Stimulated activated CD8-positive, alpha-beta memory T cell treated with anti-CD3 and anti-CD28 coated beads, Interleukin-15, amount 100 ng/mL, for 1 hour (primary cell): ENCODE data around the gene NID1.
"Not testable (repeated sequence)": the region's sequence is repeated elsewhere in the genome, so short reads cannot be mapped to it uniquely, and the experiment has no call there.

ENCODE experiments used
- DNase-seq: peaks from one replicate; pipeline ENCODE4 v3.0.0-alpha.2; 2020; ENCODE audit warnings: low read depth

Gene NID1

GRCh38 chr1:236023926-236024565 is 40.8 kb downstream of the NID1 start:
- no peak for DNase-seq

DNA sequence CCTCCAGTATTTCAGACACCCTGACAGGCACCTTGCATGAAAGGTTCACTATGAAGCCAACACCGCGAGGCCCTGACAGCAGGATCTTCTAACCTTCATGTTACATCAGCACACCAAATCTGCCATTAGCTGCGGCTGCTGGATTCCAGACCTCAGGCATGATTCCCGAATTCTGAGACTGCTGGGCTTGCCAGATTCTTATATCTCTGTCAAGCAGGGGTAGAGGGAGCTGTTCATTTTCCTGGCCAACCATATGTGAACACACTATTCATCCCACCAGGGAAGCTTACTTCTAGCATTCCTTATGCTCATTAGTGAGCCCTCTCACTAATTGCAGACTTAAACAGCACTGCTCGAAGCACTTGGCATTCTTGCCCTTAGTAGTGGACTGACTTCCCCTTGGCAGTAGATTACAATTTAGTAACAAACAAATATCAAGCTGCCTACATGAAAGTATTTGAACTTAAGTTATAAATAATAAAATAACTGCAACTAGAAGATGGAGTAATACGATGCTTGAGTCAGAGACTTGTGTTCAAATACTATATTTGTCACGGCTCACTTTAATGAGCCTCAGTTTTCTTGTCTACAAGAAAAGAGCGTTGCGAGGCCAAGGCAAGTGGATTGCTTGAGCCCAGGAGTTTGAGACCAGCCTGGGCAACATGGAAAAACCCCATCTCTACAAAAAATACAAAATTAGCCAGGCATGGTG is 43.3 kb downstream of the NID1 start:
- DNase-seq, result no peak

GRCh38 chr1:236020359-236021219 is 44.3 kb downstream of the NID1 start:
- no peak for DNase-seq

GRCh38 chr1:236018885-236019453 is 45.9 kb downstream of the NID1 start:
- no peak for DNase-seq

- no peak for DNase-seq
Observed at GRCh38 chr1:236016782-236017400, 48.0 kb downstream of the NID1 start.

- no peak for DNase-seq
Observed at GRCh38 chr1:236016083-236016482, 48.8 kb downstream of the NID1 start.

DNA sequence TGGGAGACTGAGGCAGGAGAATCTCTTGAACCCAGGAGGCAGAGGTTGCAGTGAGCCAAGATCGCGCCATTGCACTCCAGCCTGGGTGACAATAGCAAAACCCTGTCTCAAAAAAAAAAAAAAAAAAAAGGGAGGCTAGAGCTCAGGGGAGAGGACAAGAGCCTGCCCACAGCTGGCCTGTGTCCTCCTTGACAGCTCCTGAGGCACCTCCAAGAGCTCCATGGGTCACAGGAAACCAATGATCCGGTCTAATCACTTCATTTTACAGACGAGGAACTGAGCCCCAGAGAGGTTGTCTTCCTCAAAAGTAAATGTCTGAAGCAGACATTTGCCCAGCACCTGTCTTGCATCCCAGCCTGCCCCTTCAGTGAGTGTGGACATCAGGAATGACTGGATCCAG is 49.4 kb downstream of the NID1 start:
- no peak for DNase-seq

DNA sequence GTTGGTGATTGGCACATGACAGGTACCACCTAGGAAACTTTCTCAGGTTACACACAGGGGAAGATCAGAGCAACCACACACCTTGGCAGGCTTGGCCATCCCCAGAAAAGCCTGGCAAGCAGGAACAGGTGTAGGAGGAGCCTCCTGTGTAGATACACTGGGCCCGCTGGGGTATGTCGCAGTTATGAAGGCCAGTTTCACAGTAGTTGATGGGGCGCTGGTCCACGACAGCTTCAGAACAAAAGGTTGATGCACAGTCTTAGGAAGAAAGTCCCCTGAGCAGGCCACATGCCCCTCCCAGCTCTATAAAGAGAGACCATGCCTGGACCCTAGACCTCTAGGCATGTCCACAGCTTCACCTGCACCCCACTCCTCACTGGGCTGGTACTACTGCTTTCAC is 51.6 kb downstream of the NID1 start:
- DNase-seq, result no peak

DNA sequence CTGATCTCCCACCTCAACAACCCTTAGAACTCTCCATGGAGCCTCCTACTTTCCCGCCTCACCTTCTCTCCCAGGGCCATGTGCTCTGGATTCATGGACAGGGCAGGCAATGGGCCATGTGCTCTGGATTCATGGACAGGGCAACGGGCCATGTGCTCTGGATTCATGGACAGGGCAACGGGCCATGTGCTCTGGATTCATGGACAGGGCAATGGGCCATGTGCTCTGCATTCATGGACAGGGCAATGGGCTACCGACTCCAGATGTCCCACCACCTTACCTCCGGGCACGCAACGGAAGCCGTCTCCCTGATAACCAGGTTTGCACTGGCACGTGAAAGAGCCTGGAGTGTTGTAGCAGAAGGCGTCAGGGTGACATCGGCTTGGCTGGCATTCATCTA is 53.2 kb downstream of the NID1 start:
- DNase-seq, result no peak

- no peak for DNase-seq
Observed at GRCh38 chr1:236010443-236010842, 54.4 kb downstream of the NID1 start.

DNA sequence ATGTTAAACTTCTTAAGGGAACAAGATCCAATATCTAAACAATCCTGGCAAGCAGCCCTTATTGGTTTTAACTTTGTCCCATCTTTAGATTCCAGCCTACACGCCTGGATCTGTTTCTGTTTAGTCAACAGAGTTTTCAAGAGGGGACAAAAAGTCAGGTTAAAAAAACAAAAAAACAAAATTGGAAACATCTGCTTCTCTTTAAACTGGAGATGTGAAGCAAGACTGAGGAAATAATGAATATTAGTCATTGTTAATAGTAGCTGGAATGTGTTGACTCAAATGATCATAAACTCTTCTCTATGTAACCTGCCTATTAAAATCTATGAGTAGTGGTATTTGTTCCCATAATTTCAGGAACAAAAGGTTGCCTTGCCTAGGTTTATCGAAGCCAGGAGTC is 55.0 kb downstream of the NID1 start:
- no peak for DNase-seq

DNA sequence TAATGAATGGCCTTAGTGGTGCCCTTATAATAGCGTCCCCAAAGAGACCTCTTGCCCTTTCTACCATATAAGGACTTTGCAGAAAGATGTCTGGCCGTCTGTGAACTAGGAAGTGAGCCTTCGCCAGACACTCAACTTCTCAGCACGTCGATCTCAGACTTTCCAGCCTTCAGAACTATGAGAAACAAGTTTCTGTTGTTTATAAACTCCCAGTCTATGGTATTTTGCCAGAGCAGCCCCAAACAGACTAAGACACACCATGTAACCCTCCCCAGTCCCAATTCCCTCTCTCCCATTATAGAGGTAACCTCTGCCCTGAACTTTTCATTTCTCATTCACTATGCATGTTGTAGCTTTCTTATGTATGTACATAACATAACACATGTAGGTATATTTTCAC is 55.7 kb downstream of the NID1 start:
- no peak for DNase-seq

- no peak for DNase-seq
Observed at GRCh38 chr1:236007781-236008180, 57.1 kb downstream of the NID1 start.

GRCh38 chr1:236003058-236003457 is 61.8 kb downstream of the NID1 start:
- DNase-seq, result not testable (repeated sequence)

DNA sequence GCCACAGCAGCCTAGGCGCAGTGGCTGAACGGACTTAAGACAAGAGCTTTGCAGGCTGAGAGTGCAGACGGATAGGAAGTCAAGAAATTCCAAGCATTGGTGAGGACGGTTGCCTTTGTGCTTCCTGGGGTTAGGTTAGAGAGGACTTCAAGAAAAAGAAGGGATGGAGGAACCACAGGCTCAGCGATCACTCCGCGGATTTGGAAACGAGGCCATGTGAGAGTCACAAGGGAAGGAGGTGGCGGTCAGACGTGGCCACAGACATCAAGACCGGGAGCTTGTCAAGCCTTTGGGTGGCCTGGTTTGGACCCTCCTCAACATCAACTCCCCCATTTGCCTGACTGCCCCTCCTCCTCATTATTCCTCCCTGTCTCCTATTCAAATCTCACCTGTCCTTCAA is 62.3 kb downstream of the NID1 start:
- DNase-seq, result no peak

- DNase-seq, result no peak
Observed at GRCh38 chr1:236002025-236002390, 62.9 kb downstream of the NID1 start.

DNA sequence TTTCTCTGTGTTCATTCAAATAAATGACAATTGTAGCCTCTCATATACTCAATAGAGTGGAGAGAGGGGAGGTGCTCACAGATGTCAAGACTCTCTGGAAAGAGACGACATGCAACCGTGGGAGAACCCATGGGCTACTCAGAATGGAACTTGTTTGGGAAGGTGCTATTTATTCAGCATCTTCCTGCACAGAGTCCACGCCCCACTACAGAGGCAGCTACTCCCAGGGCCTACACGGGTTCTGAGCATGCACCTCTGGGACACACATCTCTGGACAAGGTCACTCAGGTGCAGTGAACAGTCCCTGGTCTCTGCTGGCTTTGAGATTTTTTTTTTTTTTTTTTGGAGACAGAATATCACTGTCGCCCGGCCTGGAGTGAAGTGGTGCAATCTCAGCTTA is 64.1 kb downstream of the NID1 start:
- DNase-seq, result no peak

DNA sequence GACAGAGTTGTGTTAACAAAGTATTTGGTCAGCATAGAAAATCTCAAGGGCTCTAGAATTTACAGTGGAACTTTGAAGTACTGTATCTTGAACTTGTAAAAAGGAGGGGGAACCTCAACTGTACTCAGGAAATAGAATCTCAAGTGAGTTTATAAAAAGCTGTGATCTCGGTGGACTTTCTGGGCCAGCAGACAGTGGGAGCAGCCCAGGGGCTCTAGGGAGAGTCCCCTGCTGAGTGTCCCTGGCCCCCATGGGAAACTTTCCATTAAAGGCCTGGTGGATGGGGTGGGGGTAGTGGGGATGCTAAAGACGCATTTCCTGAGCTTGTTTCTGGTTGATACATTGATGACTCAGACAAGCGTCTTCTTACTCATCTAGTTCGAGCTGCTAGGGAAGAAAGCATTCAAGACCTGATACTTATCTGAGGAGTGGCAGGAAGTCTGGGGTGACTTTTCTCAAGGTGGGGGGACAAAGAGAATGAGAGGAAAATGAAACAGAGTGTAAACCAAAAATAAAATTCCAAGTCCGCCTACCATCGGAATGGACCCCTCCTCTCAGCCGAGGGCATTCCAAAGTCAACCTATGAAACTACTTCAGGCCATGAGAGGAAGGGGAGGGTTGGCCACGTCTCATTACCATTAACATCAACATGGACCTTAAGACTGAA is 65.5 kb downstream of the NID1 start:
- DNase-seq, result peak; percentile 46

DNA sequence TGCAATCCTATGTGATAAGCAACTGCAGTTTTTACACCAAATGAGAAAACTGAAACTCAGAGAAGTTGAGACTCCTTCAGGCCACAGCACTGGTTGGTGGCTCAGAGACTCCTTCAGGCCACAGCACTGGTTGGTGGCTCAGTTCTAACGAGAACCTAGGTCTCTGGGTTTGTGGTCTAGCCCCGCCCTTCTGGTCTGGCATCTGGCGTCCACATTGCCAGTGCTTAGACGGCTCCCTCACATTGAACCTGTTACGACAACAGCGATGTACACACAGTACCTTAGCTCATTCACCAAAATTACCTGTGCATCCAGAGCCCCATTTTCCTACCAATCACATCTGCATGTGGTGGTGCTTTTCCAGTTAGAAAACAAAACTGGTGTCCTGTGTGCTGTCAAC is 66.1 kb downstream of the NID1 start:
- DNase-seq, result no peak

- DNase-seq, result no peak
Observed at GRCh38 chr1:235997931-235998330, 67.0 kb downstream of the NID1 start.

DNA sequence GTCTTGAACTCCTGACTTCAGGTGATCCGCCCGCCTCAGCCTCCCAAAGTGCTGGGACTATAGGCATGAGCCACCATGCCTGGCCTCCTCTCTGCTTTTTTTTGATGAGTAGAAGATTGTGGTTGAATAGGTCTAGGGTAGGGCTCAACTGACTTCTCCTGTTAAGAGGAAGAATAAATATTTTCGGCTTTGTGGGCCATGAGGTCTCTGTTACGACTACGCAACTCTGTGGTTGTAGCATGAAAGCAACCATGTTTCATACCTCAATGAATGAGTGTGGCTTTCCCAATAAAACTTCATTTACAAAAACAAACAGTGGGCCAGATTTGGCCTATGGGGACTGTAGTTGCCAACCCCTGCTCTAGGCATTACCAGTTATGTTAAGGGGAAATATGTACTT is 67.8 kb downstream of the NID1 start:
- DNase-seq, result no peak
